Measurements from ENCODE around the gene CTNNA2.

The CTNNA2 gene

GRCh38 chr2:79619442-79619841 lies 106.6 kb downstream of the CTNNA2 start:
- no peak for DNase-seq

- DNase-seq = no peak
Observed at GRCh38 chr2:79619976-79620375, 107.1 kb downstream of the CTNNA2 start.

GRCh38 chr2:79620679-79621078 lies 107.8 kb downstream of the CTNNA2 start:
- no peak for DNase-seq

GRCh38 chr2:79621252-79621651 lies 108.4 kb downstream of the CTNNA2 start:
- DNase-seq = no peak

GRCh38 chr2:79621755-79622154 lies 108.9 kb downstream of the CTNNA2 start:
- DNase-seq = no peak

GRCh38 chr2:79622508-79622907 lies 109.7 kb downstream of the CTNNA2 start:
- DNase-seq = no peak

GRCh38 chr2:79627237-79627636 lies 114.4 kb downstream of the CTNNA2 start:
- no peak for DNase-seq

GRCh38 chr2:79630060-79630459 lies 117.2 kb downstream of the CTNNA2 start:
- DNase-seq = no peak

GRCh38 chr2:79630972-79631557 lies 118.2 kb downstream of the CTNNA2 start:
- no peak for DNase-seq

- DNase-seq = peak in 1 of 2 experiments; percentile 2
Observed at GRCh38 chr2:79638410-79638809, 125.6 kb downstream of the CTNNA2 start.

- DNase-seq = no peak
Observed at GRCh38 chr2:79638954-79639353, 126.1 kb downstream of the CTNNA2 start.

- no peak for DNase-seq
Observed at GRCh38 chr2:79640001-79640400, 127.2 kb downstream of the CTNNA2 start.

- DNase-seq = no peak
Observed at GRCh38 chr2:79649531-79649930, 136.7 kb downstream of the CTNNA2 start.

GRCh38 chr2:79660557-79660956 lies 147.7 kb downstream of the CTNNA2 start:
- no peak for DNase-seq

- DNase-seq = no peak
Observed at GRCh38 chr2:79665091-79665490, 152.2 kb downstream of the CTNNA2 start.

GRCh38 chr2:79666430-79666829 lies 153.6 kb downstream of the CTNNA2 start:
- DNase-seq = no peak

- DNase-seq = peak in 1 of 2 experiments; percentile 17
Observed at GRCh38 chr2:79669714-79670113, 156.9 kb downstream of the CTNNA2 start.

GRCh38 chr2:79670198-79670597 lies 157.3 kb downstream of the CTNNA2 start:
- peak; percentile 72 to 84 for DNase-seq

GRCh38 chr2:79686884-79687283 lies 174.0 kb downstream of the CTNNA2 start:
- DNase-seq = no peak

GRCh38 chr2:79695248-79695647 lies 182.4 kb downstream of the CTNNA2 start:
- no peak for DNase-seq

- DNase-seq = no peak
Observed at GRCh38 chr2:79697200-79697599, 184.3 kb downstream of the CTNNA2 start.

GRCh38 chr2:79700651-79701050 lies 187.8 kb downstream of the CTNNA2 start:
- DNase-seq = no peak

- DNase-seq = no peak
Observed at GRCh38 chr2:79702905-79703304, 190.1 kb downstream of the CTNNA2 start.

- no peak for DNase-seq
Observed at GRCh38 chr2:79711098-79711497, 198.2 kb downstream of the CTNNA2 start.

GRCh38 chr2:79713131-79713785 lies 200.4 kb downstream of the CTNNA2 start:
- DNase-seq = no peak
